GM10847 (cell line): Measurements from ENCODE around the gene HDGFL1.

Experiments used
- POLR2A ChIP-seq: IDR thresholded peaks from 2 replicates; pipeline ENCODE4 v1.6.1; 2011; ENCODE audit not compliant: insufficient read length; ENCODE audit errors: extremely low read depth

Gene HDGFL1

DNA sequence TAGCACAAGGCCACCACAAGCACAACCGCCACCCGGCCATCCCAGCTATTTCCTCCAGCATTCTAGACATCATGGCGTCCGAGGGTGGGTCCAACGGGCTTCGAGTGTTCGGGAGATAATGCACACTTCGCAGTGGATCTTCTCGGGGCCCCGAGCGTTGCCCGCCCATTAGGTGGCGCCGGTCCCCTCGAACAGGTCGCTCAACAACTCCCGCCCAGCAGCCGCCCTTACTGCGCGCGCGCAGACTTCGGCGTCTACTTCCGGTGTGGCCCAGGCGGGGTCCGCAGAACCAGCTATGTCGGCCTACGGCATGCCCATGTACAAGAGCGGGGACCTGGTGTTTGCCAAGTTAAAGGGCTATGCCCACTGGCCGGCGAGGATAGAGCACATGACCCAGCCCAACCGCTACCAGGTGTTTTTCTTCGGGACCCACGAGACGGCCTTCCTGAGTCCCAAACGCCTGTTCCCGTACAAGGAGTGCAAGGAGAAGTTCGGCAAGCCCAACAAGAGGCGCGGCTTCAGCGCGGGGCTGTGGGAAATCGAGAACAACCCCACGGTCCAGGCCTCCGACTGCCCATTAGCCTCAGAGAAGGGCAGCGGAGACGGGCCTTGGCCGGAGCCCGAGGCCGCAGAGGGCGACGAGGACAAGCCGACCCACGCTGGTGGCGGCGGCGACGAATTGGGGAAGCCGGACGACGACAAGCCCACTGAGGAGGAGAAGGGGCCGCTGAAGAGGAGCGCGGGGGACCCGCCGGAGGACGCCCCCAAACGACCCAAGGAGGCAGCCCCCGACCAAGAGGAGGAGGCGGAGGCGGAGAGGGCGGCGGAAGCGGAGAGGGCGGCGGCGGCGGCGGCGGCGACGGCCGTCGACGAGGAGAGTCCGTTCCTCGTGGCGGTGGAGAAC lies at the start of gene HDGFL1:
Gene HDGFL1, plus strand, starts transcription at position 286 of the 904 bp plus-strand sequence. Its CDS starts 10 bp downstream, at position 296.
- TF ChIP-seq POLR2A: no peak

DNA sequence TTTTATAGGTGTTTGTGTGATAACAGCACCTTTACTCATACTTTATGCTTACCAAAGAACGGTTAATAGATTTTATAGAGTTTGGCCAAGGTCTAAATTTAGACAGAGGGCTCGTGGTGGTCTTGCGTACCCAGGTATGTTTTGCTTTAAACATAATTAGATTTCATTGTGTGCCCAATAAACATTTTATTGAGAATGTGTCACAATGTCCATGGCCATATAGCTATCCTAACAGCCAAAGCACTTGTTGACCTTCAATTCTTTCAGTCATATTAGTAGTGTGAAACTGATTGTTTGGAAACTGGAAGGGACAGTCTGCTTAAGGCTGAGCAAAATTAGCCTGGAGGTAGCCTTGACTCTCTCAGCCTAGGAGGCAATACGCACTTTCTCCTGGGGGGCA lies 48.3 kb upstream of the HDGFL1 start:
- TF ChIP-seq POLR2A: no peak

DNA sequence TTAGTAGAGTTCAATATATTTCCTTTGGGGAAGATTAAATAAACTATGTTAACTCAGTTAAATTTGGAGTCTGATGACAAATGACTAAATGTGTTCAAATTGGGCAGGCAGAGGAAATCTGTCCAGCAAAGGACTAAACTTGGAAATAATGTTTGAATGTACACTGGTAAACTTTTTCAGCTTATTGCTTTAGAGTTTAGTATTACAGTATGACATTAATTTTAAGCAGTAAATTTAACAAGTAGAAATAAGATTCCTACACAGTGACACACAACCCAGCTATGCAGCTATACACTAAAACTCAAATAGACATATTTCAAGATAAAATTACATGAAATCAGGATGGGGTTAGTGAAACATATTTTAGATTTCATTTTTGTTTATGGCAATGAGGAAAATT lies 42.6 kb upstream of the HDGFL1 start:
- TF ChIP-seq POLR2A: no peak

DNA sequence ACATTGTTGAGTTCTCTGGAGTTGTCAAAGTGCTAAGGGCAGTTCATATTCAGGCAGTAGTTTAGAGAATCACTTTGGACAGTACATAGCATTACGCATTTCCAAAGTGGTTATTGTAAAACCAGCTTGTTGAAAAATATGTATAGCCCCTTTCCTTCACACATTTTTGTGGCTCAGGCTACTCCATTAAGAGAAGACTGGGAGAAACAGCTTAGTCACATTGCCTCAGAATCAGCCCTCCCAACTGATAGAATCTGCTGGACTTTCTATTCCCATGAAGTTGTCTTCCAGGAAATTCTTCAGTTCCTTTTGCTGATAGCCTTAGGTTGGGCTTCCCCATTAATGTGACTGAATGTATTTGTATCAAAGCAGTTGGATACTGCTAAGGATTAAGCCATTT lies 39.5 kb upstream of the HDGFL1 start:
- TF ChIP-seq POLR2A: no peak

DNA sequence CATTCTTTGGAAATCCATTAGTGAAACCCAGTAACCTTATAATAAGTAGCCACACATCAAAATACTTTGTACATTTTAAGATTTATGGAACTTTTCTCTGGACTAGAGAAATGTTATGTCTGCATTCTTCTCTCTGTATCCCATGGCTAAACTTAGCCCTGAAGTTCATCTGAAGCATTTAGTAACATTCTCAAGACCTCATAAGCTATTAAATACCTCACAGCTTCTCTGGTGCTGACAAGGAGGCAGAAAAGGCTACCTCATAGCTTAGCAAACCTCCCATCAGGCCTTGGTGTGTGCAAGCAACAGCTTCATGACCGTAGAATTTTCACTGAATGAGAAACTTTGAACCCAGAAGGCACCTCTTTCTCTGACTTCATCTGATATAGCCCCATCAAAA lies 38.9 kb upstream of the HDGFL1 start:
- no peak for TF ChIP-seq POLR2A

DNA sequence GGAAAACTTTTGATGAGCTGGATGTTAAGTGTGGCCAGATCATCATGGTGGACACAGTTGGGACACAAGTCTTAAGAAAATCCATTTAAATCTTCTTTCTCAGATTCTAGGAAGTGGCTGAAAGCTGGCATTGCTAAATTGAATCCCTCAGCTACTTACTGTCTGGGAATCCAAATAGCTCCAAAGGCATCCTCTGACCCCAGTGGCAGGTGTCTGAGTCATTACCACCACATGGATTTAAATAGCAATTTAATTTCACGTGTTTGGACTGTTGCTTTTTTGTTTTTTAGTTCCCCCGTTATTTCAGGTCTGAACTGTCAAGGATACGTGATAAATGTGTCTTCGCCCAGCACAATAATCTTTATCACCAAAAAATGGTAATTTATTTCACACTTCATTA lies 33.2 kb upstream of the HDGFL1 start:
- no peak for TF ChIP-seq POLR2A

DNA sequence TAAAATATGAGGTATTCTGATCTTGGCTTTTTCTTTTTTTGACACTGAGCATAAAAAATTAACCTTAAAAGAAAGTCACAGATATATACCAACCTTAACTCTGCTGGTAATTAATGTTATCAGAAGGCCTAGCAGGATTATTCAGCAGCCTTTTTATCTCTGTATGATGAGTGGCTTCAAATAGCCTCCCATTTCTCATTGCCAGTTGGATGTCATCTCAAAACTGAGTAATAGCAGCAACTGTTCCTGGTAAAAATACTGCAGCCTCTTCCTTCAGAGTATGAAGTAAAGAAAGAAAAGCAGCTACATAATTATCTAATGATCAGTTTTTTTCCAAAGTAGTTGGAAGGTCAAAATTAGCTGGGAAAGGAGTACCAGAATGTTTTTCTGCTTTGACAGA lies 24.9 kb upstream of the HDGFL1 start:
- no peak for TF ChIP-seq POLR2A

DNA sequence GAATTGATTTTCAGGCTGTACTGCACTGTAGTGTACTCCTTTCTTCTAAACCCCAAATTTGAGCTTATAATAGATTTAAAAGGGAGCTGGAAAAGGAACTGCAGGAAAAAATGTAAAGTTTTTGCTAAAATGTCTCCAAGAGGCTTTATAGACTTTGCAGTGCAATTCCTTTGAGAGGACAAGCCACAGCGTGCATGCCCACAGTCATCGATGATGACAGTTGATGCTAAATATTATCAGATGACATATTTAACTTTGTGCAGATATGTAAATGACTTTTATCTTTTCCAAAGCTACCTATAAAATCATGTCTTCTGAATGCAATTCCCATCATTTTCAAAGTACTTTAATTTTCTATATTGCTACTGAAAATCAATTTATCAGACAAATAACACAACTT lies 24.3 kb upstream of the HDGFL1 start:
- TF ChIP-seq POLR2A: no peak

DNA sequence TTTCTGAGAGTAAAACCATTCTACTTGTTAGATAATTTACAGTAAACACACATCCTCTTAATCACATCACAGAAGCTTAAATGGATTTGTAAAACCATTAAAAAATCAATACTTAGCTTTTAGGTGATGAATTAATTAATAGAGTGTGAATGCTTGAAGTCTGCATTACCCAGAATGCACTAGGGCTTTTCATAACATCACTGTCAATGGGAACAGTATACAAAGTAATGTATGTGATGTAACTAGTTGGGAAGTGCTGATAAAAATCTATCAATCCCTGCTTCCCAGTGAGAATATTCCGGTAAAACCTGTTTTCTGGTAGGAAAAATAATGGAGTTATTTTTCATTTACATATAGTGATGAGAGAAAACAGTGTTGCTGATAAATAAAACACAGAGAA lies 23.1 kb upstream of the HDGFL1 start:
- TF ChIP-seq POLR2A: no peak

DNA sequence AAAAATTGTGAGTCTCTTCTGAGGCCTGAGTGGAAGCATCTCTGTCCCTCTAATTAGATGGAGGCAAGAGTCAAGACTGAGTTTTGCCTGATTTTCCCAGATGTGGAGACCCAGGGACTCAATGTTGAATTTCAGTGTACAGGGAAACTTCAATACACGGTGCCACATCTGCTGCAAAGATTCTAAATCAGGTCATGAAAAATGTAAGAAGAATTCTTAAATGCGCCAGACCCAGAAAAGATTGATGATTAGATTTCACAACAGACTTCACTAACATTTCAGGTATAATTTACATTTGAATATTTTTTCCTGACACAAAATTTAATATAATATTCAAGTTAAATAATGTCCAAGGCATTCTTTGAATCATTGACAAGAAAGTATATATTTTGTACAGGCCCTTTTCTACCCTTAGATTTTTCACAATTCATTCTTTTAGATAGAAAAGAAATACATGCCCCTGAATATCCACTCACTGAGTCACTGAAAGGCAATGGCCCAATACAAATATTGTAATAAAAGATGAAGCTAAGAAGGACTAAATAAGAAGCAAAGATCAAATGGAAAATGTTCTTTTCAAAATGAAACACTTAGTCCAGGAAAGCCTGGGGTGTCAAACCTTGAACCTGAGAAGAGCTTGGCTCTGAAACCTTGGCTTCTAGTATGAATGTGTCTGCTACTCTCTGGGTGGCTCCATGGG lies 18.2 kb upstream of the HDGFL1 start:
- TF ChIP-seq POLR2A: no peak

DNA sequence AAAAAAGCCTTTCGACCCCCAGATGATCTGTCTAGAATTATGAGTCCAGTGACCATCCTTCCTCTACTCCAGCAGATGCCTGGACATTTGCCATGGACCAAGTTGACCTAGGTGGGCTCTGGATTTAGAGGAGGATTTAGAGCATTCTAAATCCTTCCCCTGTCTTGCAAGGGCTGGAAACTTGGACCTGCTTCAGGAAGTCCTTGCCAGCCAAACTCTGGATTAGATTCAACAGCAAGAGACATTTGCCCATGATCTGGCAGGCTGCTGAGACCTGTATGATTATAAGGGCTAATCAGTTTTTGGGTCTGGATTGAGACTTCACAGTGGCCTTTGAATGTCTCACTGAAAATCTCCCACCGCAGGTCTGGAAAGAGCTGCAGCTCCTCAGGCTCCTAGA lies 13.1 kb upstream of the HDGFL1 start:
- no peak for TF ChIP-seq POLR2A

DNA sequence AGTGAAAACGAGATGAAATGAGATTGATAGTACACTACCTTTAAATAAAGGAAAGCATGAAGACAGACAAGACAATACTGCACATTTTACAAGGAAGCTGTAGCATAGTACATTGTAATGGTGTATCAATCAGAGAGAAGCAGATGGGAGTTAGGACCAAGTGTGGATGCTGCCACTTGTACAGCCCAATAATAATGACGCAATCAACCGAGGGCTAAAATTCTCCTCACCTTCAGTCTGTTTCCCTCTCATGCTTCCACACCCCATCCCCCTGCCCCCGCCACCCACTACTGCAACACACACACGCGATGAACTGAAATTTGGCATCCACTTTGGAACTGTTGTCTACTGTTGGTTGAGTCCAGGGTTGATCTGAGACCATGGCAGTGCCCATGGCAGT lies 12.4 kb upstream of the HDGFL1 start:
- no peak for TF ChIP-seq POLR2A

DNA sequence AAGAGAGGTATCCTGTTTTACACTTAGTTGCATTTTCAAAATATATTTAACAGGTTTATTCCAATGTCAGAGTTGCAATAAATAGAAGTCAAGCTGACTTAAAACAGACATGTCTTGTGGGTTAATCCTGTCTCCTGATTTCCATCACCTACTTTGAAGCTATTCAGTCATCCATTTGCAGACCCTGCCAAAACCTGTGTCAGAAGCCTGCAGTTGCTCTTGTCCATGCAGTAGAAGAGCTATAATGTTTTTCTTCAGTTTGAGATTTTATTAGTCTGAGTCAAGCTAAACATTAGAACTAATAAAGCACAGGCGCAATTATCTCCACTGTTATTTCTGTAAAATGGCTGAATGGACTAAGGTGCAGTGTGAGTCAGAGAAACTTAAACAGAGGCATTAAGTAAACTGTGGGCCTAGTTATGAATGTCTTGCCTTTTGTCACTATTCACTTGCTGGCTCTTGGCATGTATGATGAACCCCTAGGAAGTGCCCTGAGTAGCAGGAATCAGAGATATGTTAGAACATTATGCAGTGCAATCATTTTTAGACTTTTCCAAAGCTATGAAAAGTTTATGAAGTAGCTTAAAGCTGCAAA lies 11.0 kb upstream of the HDGFL1 start:
- no peak for TF ChIP-seq POLR2A

DNA sequence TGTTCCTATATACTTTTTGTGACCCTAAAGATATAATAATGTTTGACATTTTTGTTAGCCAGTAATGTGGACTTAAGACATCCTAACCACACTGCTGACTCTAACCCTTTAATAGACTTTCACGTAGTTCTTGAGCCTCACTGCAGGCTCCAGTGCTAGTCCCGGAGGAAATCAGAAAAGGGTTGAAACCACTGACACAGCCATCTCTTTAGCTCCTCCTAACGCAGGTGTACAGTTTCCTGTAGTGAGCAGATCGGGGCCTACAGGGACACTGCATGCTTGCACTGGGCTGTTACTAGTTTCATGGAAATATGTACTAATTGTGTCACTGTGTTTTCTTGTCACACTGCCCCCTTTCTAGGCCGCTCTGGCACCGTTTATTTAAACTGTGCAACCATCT lies 512 bp upstream of the HDGFL1 start:
- TF ChIP-seq POLR2A: no peak

DNA sequence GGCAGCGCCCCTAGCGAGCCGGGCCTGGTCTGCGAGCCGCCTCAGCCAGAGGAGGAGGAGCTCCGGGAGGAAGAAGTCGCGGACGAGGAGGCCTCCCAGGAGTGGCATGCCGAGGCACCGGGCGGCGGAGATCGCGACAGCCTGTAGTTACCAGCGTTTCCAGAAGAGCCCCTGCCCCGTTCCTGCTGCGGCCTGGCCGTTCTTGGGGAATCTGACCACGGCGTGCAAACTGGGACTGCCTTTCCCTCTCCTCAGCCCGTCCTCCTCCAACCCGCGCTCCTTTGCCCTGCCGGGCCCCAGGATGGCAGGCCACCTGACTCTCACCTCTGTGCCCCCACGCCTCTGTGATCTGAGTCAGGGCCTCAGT lies 802 bp downstream of the HDGFL1 start:
- TF ChIP-seq POLR2A: no peak

DNA sequence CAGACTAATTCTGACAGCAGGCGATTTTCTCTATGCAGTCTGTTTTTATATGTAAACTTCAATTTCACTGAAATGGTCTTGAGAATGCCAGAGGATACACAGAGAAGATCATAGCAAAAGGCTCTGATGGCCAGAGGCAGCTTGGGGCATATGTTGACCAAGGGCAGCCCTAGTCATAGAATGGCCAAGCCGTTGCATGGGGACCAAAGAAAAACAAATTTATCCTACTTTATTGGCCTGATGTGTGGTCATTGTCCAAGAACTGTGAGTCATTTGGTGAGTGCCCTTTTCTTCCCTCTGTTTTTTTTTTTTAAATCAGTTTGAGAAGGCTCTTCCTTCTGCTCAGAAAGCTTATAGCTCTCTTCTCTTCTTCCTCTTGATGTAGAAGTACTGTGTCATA lies 5.8 kb downstream of the HDGFL1 start:
- TF ChIP-seq POLR2A: no peak
